CD4-positive, alpha-beta T cell (primary cell): ENCODE data around the gene CD58. TPM values are rescaled to one million over a fixed set of nuclear protein-coding genes. Genes with fewer than 3 reads are reported as not detected.

Experiments
- ATAC-seq: fragments of 200-7000 bp; cut with Tn5 transposase; one replicate; pipeline ENCODE4 v1.10.0; 2022; ENCODE audit warnings: mild to moderate bottlenecking; ENCODE audit not compliant: poor library complexity
- CTCF ChIA-PET: fragments of 350-600 bp; sonication (Branson Sonifier 250); formaldehyde crosslinking; loops from one replicate; lab custom pipeline; 2021; ENCODE audit warnings: antibody characterized with exemption, inconsistent platforms; lab: Charles Lee
- POLR2A ChIA-PET: fragments of 350-600 bp; sonication (Branson Sonifier 250); formaldehyde crosslinking; loops from one replicate; lab custom pipeline; 2021; ENCODE audit warnings: antibody characterized with exemption, inconsistent platforms; lab: Charles Lee
- DNase-seq, 14 experiments: peaks; one replicate each; pipeline ENCODE4 v3.0.0-alpha.2; 2013 to 2020; ENCODE audit warnings: mixed read lengths in 2 of 14
- H3K27ac ChIP-seq, 2 donors: one replicate each; pipeline versions ENCODE4 v1.5.1 to v1.7.0; 2013; ENCODE audit warnings: low read length in 2 of 2, low read depth in 1 of 2, mild to moderate bottlenecking in 1 of 2
- H3K27me3 ChIP-seq, 2 experiments: 1 replicate in 1 of 2; 2 replicates in 1 of 2; pipeline versions ENCODE4 v1.6.1 to v1.7.0; 2013; ENCODE audit warnings: low read length in 2 of 2, control low read depth in 1 of 2, mild to moderate bottlenecking in 1 of 2, moderate library complexity in 1 of 2; ENCODE audit not compliant: insufficient read depth in 2 of 2, control insufficient read depth in 1 of 2
- H3K36me3 ChIP-seq: one replicate; pipeline ENCODE4 v1.6.1; 2013; ENCODE audit warnings: low read length, control low read depth; ENCODE audit not compliant: insufficient read depth
- H3K4me1 ChIP-seq: one replicate; pipeline ENCODE4 v1.6.1; 2013; ENCODE audit warnings: low read length, control low read depth; ENCODE audit not compliant: insufficient read depth
- H3K4me3 ChIP-seq: one replicate; pipeline ENCODE4 v1.5.1; 2013; ENCODE audit warnings: mild to moderate bottlenecking, low read length, moderate library complexity
- H3K9me3 ChIP-seq, 2 experiments: 1 replicate in 1 of 2; 2 replicates in 1 of 2; pipeline versions ENCODE4 v1.6.1 to v1.7.0; 2013; ENCODE audit warnings: low read length in 2 of 2, mild to moderate bottlenecking in 2 of 2, control low read depth in 1 of 2, moderate library complexity in 1 of 2; ENCODE audit not compliant: control insufficient read depth in 1 of 2, insufficient read depth in 1 of 2
- H3K27ac Mint-ChIP-seq: one replicate; pipeline ENCODE4 v1.8.0; 2020; ENCODE audit warnings: mixed read lengths
- H3K27me3 Mint-ChIP-seq: one replicate; pipeline ENCODE4 v1.8.0; 2021; ENCODE audit warnings: mixed read lengths
- H3K36me3 Mint-ChIP-seq: one replicate; pipeline ENCODE4 v1.8.0; 2021; ENCODE audit warnings: low read depth, mixed read lengths
- H3K4me1 Mint-ChIP-seq: one replicate; pipeline ENCODE4 v1.8.0; 2021; ENCODE audit warnings: low read depth, mixed read lengths
- H3K4me3 Mint-ChIP-seq: one replicate; pipeline ENCODE4 v1.8.0; 2020; ENCODE audit warnings: mild to moderate bottlenecking, mixed read lengths
- H3K9me3 Mint-ChIP-seq: one replicate; pipeline ENCODE4 v1.8.0; 2020; ENCODE audit warnings: mixed read lengths
- intact Hi-C, 2 experiments: fragments of 100-400 bp; cut with DNase I in 1 of 2; cut with micrococcal nuclease in 1 of 2; formaldehyde crosslinking; loops; one replicate each; pipeline versions ENCODE4 v1.15.1 to v1.9.0; 2023 to 2025; cut with DNase I, micrococcal nuclease
- total RNA-seq, 174 experiments: library from RNA in 2 of 174; stranded (reverse) in 2 of 174; gene quantifications; one replicate each; pipeline ENCODE4 v1.2.3 and lab custom pipeline; 2021 to 2026
- TF ChIP-seq, protein P1 (sequence below): fragments of 200-600 bp; IDR thresholded peaks from one replicate; pipeline ENCODE4 v1.8.0; 2022; ENCODE audit warnings: antibody characterized with exemption, mild to moderate bottlenecking

CD58 gene
- total RNA-seq, 2 experiments from 2014 or later = 4.2 to 5.7 TPM

DNA sequence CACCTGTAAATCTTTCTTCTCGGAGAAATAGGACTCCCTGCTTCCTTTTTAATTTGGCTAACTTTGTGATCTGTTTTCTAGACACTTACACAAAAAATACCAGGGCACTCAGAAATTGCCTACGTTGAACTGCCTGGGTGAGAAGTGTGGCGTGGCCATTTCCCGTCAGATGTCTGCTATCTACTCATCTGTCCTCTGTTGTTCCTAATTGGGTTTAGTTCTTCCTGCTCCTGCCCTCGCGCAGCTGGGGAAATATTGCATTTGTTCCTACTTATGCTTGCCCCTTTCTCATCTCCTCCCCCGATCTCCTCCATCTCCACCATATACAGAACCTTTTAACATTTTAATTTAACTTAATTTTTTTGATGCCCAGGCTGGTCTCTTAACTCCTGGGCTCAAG, 55.1 kb downstream of the CD58 start:
- ATAC-seq (peak; percentile 40), DNase-seq (peak in 6 of 14 experiments; percentile 14 to 80 (median 60))
- intact Hi-C loops = loop anchor here in 1 of 2 experiments (1.0 kb wide), 1 partner anchor 11 kb away; no protein-coding TSS in a partner anchor
- Histone ChIP-seq H3K4me1 (peaks cover 52% of the 10 kb centered on the region), H3K27me3 (no peaks in the 10 kb centered on the region), H3K27ac (peak overlapping the region; percentile 46 to 80), H3K9me3 (no peaks in the 10 kb centered on the region), H3K36me3 (peaks cover under 1% of the 10 kb centered on the region), H3K4me3 (peak overlapping the region; percentile 1)
- ChIA-PET CTCF (interaction anchor here (0.8 to 3.2 kb wide), 6 partner anchors 11 to 222 kb away, joined by 3 to 15 read pairs (median 8); no protein-coding TSS in a partner anchor), POLR2A (interaction anchor here (0.8 to 2.2 kb wide), 7 partner anchors 11 to 471 kb away, joined by 3 to 26 read pairs (median 5); no protein-coding TSS in a partner anchor)
- Mint-ChIP-seq H3K4me1 (peaks cover 65% of the 10 kb centered on the region), H3K9me3 (no peaks in the 10 kb centered on the region), H3K27ac (peak overlapping the region; percentile 90), H3K36me3 (no peaks in the 10 kb centered on the region), H3K27me3 (no peaks in the 10 kb centered on the region), H3K4me3 (peak overlapping the region; percentile 57)
- TF ChIP-seq, protein P1, sequence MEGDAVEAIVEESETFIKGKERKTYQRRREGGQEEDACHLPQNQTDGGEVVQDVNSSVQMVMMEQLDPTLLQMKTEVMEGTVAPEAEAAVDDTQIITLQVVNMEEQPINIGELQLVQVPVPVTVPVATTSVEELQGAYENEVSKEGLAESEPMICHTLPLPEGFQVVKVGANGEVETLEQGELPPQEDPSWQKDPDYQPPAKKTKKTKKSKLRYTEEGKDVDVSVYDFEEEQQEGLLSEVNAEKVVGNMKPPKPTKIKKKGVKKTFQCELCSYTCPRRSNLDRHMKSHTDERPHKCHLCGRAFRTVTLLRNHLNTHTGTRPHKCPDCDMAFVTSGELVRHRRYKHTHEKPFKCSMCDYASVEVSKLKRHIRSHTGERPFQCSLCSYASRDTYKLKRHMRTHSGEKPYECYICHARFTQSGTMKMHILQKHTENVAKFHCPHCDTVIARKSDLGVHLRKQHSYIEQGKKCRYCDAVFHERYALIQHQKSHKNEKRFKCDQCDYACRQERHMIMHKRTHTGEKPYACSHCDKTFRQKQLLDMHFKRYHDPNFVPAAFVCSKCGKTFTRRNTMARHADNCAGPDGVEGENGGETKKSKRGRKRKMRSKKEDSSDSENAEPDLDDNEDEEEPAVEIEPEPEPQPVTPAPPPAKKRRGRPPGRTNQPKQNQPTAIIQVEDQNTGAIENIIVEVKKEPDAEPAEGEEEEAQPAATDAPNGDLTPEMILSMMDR = no peak

DNA sequence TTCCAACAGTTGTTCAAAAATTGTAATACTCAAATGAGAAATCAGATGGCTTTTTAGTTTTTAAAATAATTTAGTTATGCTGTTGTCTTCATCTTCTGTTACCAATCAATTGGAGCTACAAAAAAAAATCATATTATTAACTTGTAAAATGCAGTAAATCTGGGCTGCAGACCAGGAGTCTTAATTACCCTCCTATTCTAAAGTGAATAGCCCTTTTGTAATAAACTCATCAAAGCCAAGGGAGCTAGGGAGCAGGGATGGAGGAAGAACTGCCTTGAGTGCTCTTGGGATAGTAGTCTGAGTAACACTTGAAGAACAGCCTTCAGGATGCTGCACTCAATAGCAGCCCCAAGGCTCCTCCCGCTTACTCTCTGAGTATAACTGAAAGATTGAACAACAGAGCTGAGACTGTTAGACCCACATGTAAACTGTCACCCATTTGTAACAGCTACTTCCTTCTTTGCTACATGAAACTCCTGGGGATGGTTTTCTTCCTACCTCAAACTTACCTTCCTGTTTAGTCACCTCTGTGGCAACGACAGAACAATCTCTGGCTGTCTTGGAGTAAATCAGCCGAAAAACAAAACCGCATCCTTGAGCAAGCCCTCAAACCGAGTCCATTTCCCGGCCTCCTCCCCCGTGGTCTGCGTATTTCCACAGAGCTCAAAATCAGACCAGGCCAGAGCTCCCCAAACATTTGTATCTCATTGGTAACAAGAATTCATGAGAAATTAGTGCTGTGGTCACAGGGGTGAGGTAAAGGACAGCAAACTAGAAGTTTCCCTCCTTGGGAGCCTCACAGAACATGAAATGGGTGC, 55.9 kb downstream of the CD58 start:
- Histone ChIP-seq H3K4me1 (peaks cover 59% of the 10 kb centered on the region), H3K27ac (peak overlapping the region; percentile 46 to 80), H3K4me3 (peak overlapping the region; percentile 1), H3K9me3 (no peaks in the 10 kb centered on the region), H3K36me3 (no peaks in the 10 kb centered on the region), H3K27me3 (no peaks in the 10 kb centered on the region)
- Mint-ChIP-seq H3K9me3 (no peaks in the 10 kb centered on the region), H3K27ac (peak overlapping the region; percentile 90), H3K36me3 (no peaks in the 10 kb centered on the region), H3K4me1 (peaks cover 65% of the 10 kb centered on the region), H3K4me3 (peak overlapping the region; percentile 57), H3K27me3 (no peaks in the 10 kb centered on the region)
- POLR2A ChIA-PET = interaction anchor here (0.7 to 2.2 kb wide), 11 partner anchors 9 to 1149 kb away, joined by 3 to 26 read pairs (median 4); no protein-coding TSS in a partner anchor
- DNase-seq = peak in 13 of 14 experiments; percentile 23 to 90 (median 52)
- intact Hi-C loops = loop anchor here in 1 of 2 experiments (1.0 kb wide), 1 partner anchor 11 kb away; no protein-coding TSS in a partner anchor
- peak; percentile 79 for ATAC-seq
- TF ChIP-seq, protein P1 = no peak
- CTCF ChIA-PET = interaction anchor here (0.8 to 3.2 kb wide), 7 partner anchors 10 to 223 kb away, joined by 3 to 15 read pairs (median 7); no protein-coding TSS in a partner anchor

DNA sequence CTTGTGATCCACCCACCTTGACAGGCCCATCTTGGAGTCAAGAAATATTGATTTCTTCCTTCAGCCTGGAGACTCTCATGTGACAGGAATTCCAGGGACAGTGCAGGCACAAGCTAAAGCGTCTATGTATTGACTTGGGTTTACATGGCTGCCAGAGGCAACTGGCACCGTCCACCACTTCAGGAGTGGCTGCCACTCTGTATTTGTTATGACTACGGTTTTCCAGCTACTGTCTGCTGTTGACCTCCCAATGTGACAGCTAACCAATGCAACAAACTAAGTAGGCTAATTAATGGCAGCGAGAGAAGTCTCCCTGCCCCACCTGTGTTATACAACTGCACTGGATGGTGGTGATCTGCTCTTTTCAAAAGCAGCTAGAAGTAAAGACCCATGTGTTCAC, 56.9 kb downstream of the CD58 start:
- Histone ChIP-seq H3K27me3 (no peaks in the 10 kb centered on the region), H3K9me3 (no peaks in the 10 kb centered on the region), H3K4me3 (no peak overlapping the region), H3K36me3 (no peaks in the 10 kb centered on the region), H3K4me1 (peaks cover 66% of the 10 kb centered on the region), H3K27ac (peak overlapping the region; percentile 46 to 80)
- no peak for ATAC-seq
- intact Hi-C loops = no loop called here
- Mint-ChIP-seq H3K36me3 (no peaks in the 10 kb centered on the region), H3K9me3 (no peaks in the 10 kb centered on the region), H3K4me1 (peaks cover 73% of the 10 kb centered on the region), H3K4me3 (no peak overlapping the region), H3K27ac (peak overlapping the region; percentile 90), H3K27me3 (no peaks in the 10 kb centered on the region)
- POLR2A ChIA-PET = interaction anchor here (1.2 to 2.2 kb wide), 3 partner anchors 10 to 473 kb away, joined by 3 to 26 read pairs (median 4); no protein-coding TSS in a partner anchor
- TF ChIP-seq, protein P1 = no peak
- DNase-seq = no peak
- CTCF ChIA-PET = interaction anchor here (1.0 to 3.2 kb wide), 6 partner anchors 9 to 375 kb away, joined by 4 to 15 read pairs (median 7); no protein-coding TSS in a partner anchor
